H9 (cell line): Measurements from ENCODE around the gene DDX51. TPM values are rescaled to one million over a fixed set of nuclear protein-coding genes. Genes with fewer than 3 reads are reported as not detected.

ENCODE experiments used
- DNase-seq: peaks from one replicate; pipeline ENCODE4 v3.0.0-alpha.2; 2017
- H2AFZ ChIP-seq: one replicate; pipeline ENCODE4 v1.6.1; 2013; ENCODE audit warnings: mild to moderate bottlenecking, low read length, control low read depth, moderate library complexity
- H2AK5ac ChIP-seq: 2 replicates; pipeline ENCODE4 v1.6.1; 2013; ENCODE audit warnings: low read length, control low read depth, mixed read lengths; ENCODE audit not compliant: insufficient read length
- H2BK120ac ChIP-seq: one replicate; pipeline ENCODE4 v1.6.1; 2013; ENCODE audit warnings: low read depth, mild to moderate bottlenecking, low read length, control low read depth, inconsistent platforms; ENCODE audit not compliant: poor library complexity, severe bottlenecking
- H2BK12ac ChIP-seq: 2 replicates; pipeline ENCODE4 v1.6.1; 2013; ENCODE audit warnings: low read length, control low read depth, mixed read lengths, low read depth; ENCODE audit not compliant: insufficient read length
- H2BK15ac ChIP-seq: 2 replicates; pipeline ENCODE4 v1.6.1; 2013; ENCODE audit warnings: low read depth, low read length, control low read depth
- H2BK20ac ChIP-seq: one replicate; pipeline ENCODE4 v1.6.1; 2013; ENCODE audit warnings: low read depth, mild to moderate bottlenecking, low read length, control low read depth, inconsistent platforms; ENCODE audit not compliant: poor library complexity, severe bottlenecking
- H2BK5ac ChIP-seq: 2 replicates; pipeline ENCODE4 v1.6.1; 2013; ENCODE audit warnings: low read length, control low read depth, mixed read lengths; ENCODE audit not compliant: insufficient read length
- H3K14ac ChIP-seq: 2 replicates; pipeline ENCODE4 v1.6.1; 2013; ENCODE audit warnings: low read length, control low read depth; ENCODE audit not compliant: insufficient read depth
- H3K18ac ChIP-seq: 2 replicates; pipeline ENCODE4 v1.6.1; 2013; ENCODE audit warnings: low read depth, mild to moderate bottlenecking, mixed read lengths, low read length, control low read depth; ENCODE audit not compliant: insufficient read length
- H3K23ac ChIP-seq: 2 replicates; pipeline ENCODE4 v1.6.1; 2013; ENCODE audit warnings: low read length, control low read depth, mixed read lengths, low read depth; ENCODE audit not compliant: insufficient read length
- H3K23me2 ChIP-seq: 2 replicates; pipeline ENCODE4 v1.6.1; 2013; ENCODE audit warnings: low read depth, mild to moderate bottlenecking, mixed read lengths, low read length, control low read depth; ENCODE audit not compliant: insufficient read length, poor library complexity, severe bottlenecking
- H3K27ac ChIP-seq: 2 replicates; pipeline ENCODE4 v1.5.1; 2013; ENCODE audit warnings: low read length, control low read depth, mixed read lengths, low read depth; ENCODE audit not compliant: insufficient read length
- H3K27me3 ChIP-seq: 2 replicates; pipeline ENCODE4 v1.6.1; 2013; ENCODE audit warnings: low read length, control low read depth, inconsistent platforms; ENCODE audit not compliant: insufficient read depth
- H3K4ac ChIP-seq: 2 replicates; pipeline ENCODE4 v1.6.1; 2013; ENCODE audit warnings: low read depth, mild to moderate bottlenecking, control low read depth, inconsistent platforms, low read length, moderate library complexity
- H3K4me1 ChIP-seq: 2 replicates; pipeline ENCODE4 v1.6.1; 2013; ENCODE audit warnings: low read length, control low read depth, inconsistent platforms; ENCODE audit not compliant: insufficient read depth
- H3K4me2 ChIP-seq: 2 replicates; pipeline ENCODE4 v1.6.1; 2013; ENCODE audit warnings: low read length, control low read depth, mixed read lengths; ENCODE audit not compliant: insufficient read length, insufficient read depth
- H3K56ac ChIP-seq: 2 replicates; pipeline ENCODE4 v1.6.1; 2013; ENCODE audit warnings: low read depth, mild to moderate bottlenecking, mixed read lengths, low read length, control low read depth; ENCODE audit not compliant: insufficient read length
- H3K79me1 ChIP-seq: 2 replicates; pipeline ENCODE4 v1.6.1; 2013; ENCODE audit warnings: low read depth, mild to moderate bottlenecking, moderate library complexity, low read length, control low read depth, inconsistent platforms; ENCODE audit not compliant: insufficient read depth, poor library complexity, severe bottlenecking
- H3K79me2 ChIP-seq: 2 replicates; pipeline ENCODE4 v1.6.1; 2013; ENCODE audit warnings: low read length, control low read depth, inconsistent platforms; ENCODE audit not compliant: insufficient read depth
- H3K9ac ChIP-seq: 2 replicates; pipeline ENCODE4 v1.6.1; 2013; ENCODE audit warnings: low read length, control low read depth, mixed read lengths; ENCODE audit not compliant: insufficient read length; ENCODE audit errors: extremely low read depth
- H3K9me3 ChIP-seq: one replicate; pipeline ENCODE4 v1.6.1; 2013; ENCODE audit warnings: low read depth, low read length, inconsistent platforms; ENCODE audit not compliant: control insufficient read depth
- H3T11ph ChIP-seq: one replicate; pipeline ENCODE4 v1.6.1; 2013; ENCODE audit warnings: mild to moderate bottlenecking, low read length, control low read depth, inconsistent platforms
- H4K20me1 ChIP-seq: one replicate; pipeline ENCODE4 v1.6.1; 2013; ENCODE audit not compliant: control insufficient read depth, insufficient read length, insufficient read depth
- H4K5ac ChIP-seq: 2 replicates; pipeline ENCODE4 v1.6.1; 2013; ENCODE audit warnings: low read depth, mild to moderate bottlenecking, mixed read lengths, low read length, control low read depth; ENCODE audit not compliant: insufficient read length
- H4K8ac ChIP-seq: replicated peaks from 2 replicates; pipeline ENCODE4 v1.6.1; 2013; ENCODE audit warnings: low read length, control low read depth, mixed read lengths, low read depth; ENCODE audit not compliant: insufficient read length
- H4K91ac ChIP-seq: 2 replicates; pipeline ENCODE4 v1.6.1; 2013; ENCODE audit warnings: low read depth, mild to moderate bottlenecking, moderate library complexity, mixed read lengths, low read length, control low read depth; ENCODE audit not compliant: insufficient read length
- H3K27ac Mint-ChIP-seq, 3 experiments: 2 replicates in 2 of 3; 3 replicates in 1 of 3; pipeline ENCODE4 v1.8.0; 2020 to 2021; ENCODE audit warnings: mixed read lengths in 3 of 3, mild to moderate bottlenecking in 1 of 3, moderate library complexity in 1 of 3
- H3K27me3 Mint-ChIP-seq: 2 replicates; pipeline ENCODE4 v1.8.0; 2021; ENCODE audit warnings: low read depth, mild to moderate bottlenecking, moderate library complexity, mixed read lengths
- H3K36me3 Mint-ChIP-seq, 3 experiments: 2 replicates in 2 of 3; 3 replicates in 1 of 3; pipeline ENCODE4 v1.8.0; 2020 to 2021; ENCODE audit warnings: low read depth in 3 of 3, mixed read lengths in 3 of 3; ENCODE audit not compliant: insufficient read depth in 1 of 3
- H3K4me1 Mint-ChIP-seq, 2 experiments: 2 replicates each; pipeline ENCODE4 v1.8.0; 2020; ENCODE audit warnings: mixed read lengths in 2 of 2
- H3K4me3 Mint-ChIP-seq, 2 experiments: 2 replicates in 1 of 2; 3 replicates in 1 of 2; pipeline ENCODE4 v1.8.0; 2020 to 2021; ENCODE audit warnings: mild to moderate bottlenecking in 2 of 2, mixed read lengths in 2 of 2, moderate library complexity in 1 of 2
- H3K9me3 Mint-ChIP-seq, 2 experiments: 2 replicates in 1 of 2; 3 replicates in 1 of 2; pipeline ENCODE4 v1.8.0; 2020; ENCODE audit warnings: mild to moderate bottlenecking in 2 of 2, mixed read lengths in 2 of 2, moderate library complexity in 1 of 2
- CTCF ChIP-seq: fragments of 200-600 bp; sonication (generic); conservative IDR thresholded peaks from 3 replicates; pipeline ENCODE4 v1.8.0; 2021; ENCODE audit warnings: antibody characterized with exemption, mild to moderate bottlenecking
- WGBS: extraction: QIAGEN DNeasy Blood & Tissue Kit; methylation state at CpG from one replicate; pipeline ENCODE4 v1.1.7; 2013; ENCODE audit warnings: missing lambda C conversion rate, low lambda C conversion rate, mixed read lengths; ENCODE audit not compliant: insufficient read length; ENCODE audit errors: extremely low coverage; 5-methylcytosine and 5-hydroxymethylcytosine counted together
- total RNA-seq: library from RNA; stranded (reverse); gene quantifications from 2 replicates; pipeline ENCODE4 v1.2.1, GENCODE V29; 2021

The DDX51 gene
- total RNA-seq, 1 experiment from 2014 or later, result 37.9 TPM

- H3K23me2 ChIP-seq, result no peaks in the 10 kb centered on the region
- H3K4me1 ChIP-seq, result no peaks in the 10 kb centered on the region; the same call in 1 of the 2 replicates
- H2BK5ac ChIP-seq, result no peak overlapping the region
- H3K27ac ChIP-seq, result no peak overlapping the region
- Mint-ChIP-seq H3K4me3 (no peak overlapping the region), H3K27ac (no peak overlapping the region), H3K27me3 (no peaks in the 10 kb centered on the region), H3K4me1 (peaks cover 11 to 15% of the 10 kb centered on the region in 2 experiments), H3K36me3 (peaks cover 13 to 48% (median 31%) of the 10 kb centered on the region in 3 experiments), H3K9me3 (peaks cover 5 to 6% of the 10 kb centered on the region in 2 experiments)
- no peak overlapping the region for H3K9ac ChIP-seq
- H3K4ac ChIP-seq, result no peak overlapping the region
- H2AFZ ChIP-seq, result no peak overlapping the region
- H2AK5ac ChIP-seq, result no peak overlapping the region
- H2BK120ac ChIP-seq, result no peak overlapping the region
- no peaks in the 10 kb centered on the region for H3K9me3 ChIP-seq
- WGBS, result no CpG with 5 or more reads among the region's 13 CpGs
- H3T11ph ChIP-seq, result no peak overlapping the region
- no peak overlapping the region for H2BK15ac ChIP-seq
- no peak overlapping the region for H4K91ac ChIP-seq
- H3K79me2 ChIP-seq, result no peaks in the 10 kb centered on the region
- no peak overlapping the region for H3K18ac ChIP-seq
- no peaks in the 10 kb centered on the region for H3K79me1 ChIP-seq
- H4K8ac ChIP-seq, result no peak overlapping the region
- no peak overlapping the region for H4K5ac ChIP-seq
- DNase-seq, result no peak
- H3K4me2 ChIP-seq, result no peak overlapping the region
- no peak overlapping the region for H2BK12ac ChIP-seq
- TF ChIP-seq CTCF, result no peak
- no peak overlapping the region for H2BK20ac ChIP-seq
- H4K20me1 ChIP-seq, result no peaks in the 10 kb centered on the region
- no peaks in the 10 kb centered on the region for H3K27me3 ChIP-seq
- no peak overlapping the region for H3K14ac ChIP-seq
- H3K56ac ChIP-seq, result no peak overlapping the region
- H3K23ac ChIP-seq, result no peak overlapping the region
These were observed 43.6 kb downstream of the DDX51 start for GRCh38 chr12:132100306-132101065.
